Inferior parietal cortex (tissue), 1 donor: Measurements from ENCODE around the gene LRRC58.
"Not testable (repeated sequence)": the region's sequence is repeated elsewhere in the genome, so short reads cannot be mapped to it uniquely, and the experiment has no call there.

ENCODE experiments used
- DNase-seq: peaks from one replicate; pipeline ENCODE4 v3.0.0-alpha.2; 2016; ENCODE audit errors: extremely low spot score

LRRC58 gene

DNA sequence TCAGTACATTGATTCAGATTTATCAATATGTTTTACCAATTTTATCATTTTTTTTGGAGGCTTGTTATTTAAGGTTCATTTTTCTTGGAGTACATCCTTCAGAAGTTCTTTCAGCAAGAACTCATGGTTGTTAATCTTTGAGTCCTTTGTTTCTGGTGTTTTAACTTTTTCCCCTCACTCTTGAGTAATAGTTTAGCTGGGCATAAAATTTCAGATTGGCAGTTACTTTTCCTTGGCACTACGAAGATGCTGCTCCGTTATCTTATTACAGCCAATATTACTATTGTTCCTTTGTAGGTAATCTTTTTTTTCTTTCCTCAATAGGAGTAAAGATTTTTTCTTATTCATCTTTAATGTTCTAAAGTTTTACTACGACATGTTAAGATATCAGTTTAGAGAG, 9.8 kb downstream of the LRRC58 start:
- no peak for DNase-seq

DNA sequence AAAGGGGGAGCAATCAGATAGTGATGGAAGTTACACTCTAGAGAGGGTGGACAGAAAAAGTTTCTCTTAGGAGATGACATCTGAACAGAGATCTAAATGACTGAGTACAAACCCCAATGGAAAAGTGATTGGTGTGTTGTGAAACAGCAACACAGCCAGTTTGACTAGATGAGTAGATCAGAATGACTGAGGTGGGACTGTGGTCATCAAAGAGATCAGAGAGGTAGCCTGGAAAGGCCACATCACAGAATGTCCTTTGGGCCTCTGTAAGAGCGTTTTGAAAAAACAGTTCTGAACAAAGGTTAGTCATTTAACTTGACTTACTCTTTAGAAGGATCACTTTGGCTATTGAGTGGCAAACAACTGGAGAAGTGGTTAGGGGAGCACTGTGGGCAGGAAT, 10.6 kb downstream of the LRRC58 start:
- DNase-seq: no peak

DNA sequence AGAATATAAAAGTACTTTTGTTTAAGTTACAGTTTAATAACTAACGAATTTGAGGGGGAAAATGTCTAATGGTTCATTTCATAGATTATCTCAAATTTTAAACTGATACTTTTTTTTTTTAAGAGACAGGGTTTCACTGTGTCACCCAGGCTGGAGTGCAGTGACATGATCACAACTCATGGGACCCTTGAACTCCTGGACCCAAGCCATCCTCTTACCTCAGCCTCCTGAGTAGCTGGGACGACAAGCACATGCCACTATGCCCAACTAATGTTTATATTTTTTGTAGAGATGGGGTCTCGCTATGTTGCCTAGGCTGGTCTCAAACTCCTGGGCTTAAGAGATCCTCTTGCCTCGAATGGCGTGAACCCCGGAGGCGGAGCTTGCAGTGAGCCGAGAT, 16.5 kb downstream of the LRRC58 start:
- no peak for DNase-seq

DNA sequence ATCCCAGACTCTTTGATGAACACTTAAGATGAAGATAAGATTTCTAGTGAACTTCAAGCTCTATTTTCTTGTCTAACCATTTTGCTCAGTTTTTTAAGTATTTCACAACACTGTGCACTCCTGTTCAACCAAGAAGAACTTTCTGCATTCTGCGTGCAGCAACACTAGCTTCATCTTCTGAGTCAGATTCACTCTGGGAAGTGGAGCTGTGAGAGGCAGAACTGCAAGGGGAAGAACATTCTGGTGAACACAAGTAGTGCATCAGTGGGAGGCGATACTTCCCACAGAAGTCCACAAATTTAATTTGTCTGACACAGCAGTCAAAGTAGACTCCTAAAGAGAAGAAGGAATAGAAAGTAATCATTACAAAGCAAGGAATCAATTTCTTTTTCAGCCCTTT, 18.1 kb downstream of the LRRC58 start:
- no peak for DNase-seq

DNA sequence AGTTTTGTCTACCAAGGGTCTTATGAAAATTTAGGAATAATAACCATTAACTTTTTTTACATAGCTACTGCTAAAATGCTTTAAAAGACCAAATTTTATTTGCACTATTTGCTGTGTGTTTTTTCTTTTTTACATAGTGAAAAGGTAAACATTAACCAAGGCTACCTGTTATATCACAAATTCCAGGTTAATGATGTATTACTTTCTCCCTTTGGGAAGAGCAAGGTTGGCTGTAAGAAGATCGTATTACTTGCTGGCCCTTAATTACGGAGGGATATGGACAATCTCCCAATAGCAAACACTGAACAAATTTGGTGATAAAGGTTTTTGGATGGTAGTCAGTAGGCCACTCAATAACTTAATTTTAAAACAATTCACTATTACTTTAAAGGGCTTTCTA, 22.4 kb downstream of the LRRC58 start:
- DNase-seq: no peak

DNA sequence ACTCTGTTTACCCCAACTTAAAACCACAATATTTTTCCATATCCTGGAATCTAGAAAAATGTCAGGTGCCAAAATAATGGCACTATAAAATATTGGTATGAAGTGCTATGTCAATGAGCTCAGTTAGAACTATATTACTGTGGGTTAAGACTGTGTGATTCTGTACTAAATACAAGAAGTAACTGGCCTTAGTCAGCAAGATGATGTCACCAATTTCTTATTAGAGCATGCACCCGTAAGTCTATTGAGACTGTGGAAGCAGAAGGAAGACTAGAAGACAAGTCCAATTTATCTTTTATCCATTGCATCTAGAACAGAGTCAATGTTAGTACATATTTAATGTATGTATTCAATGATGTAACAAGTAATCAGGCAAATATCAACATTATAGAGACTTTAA, 25.0 kb downstream of the LRRC58 start:
- DNase-seq: no peak

DNA sequence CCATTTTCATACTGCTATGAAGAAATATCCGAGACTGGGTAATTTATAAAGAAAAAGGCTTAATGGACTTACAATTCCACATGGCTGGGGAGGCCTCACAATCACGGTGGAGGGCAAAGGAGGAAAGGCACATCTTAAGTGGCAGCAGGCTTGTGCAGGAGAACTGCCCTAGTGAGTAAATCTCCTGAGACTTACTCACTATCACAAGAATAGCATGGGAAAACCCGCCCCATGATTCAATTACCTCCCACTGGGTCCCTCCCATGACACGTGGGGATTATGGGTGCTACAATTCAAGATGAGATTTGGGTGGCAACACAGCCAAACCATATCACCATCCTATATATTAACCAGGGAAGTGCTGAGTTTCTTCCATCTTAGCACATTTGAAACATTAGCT, 25.4 kb downstream of the LRRC58 start:
- not testable (repeated sequence) for DNase-seq

DNA sequence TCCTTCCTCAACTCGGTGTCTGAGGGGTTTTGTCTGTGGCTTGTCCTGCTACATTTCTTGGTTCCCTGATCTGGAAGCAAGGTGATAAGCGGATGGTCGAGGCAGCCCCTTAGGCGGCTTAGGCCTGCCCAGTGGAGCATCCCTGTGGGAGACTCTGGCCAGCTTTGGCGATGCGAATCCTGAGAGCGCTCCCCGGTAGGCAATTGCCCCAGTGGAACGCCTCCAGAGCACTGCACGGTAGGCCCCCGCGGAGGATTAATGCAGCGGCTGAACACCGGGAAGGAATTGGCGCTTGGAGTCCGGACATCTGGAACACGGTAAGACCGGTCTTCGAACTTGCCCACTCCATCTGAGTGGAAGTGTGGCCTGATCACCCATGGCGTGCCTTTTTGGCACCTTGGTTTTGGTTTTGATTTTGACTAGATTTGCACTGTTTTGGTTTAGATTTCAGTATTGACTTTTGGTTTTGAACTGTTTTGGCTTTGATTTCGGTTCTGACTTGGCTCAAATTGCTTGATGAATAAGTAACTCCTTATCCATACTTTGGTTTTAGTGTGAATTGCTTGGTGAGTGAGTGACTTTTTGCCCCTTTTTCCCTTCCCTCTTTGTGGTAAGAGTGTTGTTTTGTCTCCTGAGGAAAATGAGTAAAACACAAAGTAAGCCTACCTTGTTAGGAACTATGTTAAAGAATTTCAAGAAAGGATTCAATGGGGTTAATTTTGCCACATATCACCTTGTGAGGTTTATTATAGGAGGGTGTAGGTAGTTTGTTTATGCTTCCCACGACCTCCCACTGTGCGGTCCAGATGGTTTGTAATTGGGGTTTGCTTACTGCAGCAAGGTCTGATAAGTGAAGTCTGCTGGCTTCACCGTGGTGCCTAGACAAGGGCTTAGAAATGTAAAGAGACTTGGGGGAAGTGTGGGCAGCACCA, 37.0 kb downstream of the LRRC58 start:
- DNase-seq: no peak

DNA sequence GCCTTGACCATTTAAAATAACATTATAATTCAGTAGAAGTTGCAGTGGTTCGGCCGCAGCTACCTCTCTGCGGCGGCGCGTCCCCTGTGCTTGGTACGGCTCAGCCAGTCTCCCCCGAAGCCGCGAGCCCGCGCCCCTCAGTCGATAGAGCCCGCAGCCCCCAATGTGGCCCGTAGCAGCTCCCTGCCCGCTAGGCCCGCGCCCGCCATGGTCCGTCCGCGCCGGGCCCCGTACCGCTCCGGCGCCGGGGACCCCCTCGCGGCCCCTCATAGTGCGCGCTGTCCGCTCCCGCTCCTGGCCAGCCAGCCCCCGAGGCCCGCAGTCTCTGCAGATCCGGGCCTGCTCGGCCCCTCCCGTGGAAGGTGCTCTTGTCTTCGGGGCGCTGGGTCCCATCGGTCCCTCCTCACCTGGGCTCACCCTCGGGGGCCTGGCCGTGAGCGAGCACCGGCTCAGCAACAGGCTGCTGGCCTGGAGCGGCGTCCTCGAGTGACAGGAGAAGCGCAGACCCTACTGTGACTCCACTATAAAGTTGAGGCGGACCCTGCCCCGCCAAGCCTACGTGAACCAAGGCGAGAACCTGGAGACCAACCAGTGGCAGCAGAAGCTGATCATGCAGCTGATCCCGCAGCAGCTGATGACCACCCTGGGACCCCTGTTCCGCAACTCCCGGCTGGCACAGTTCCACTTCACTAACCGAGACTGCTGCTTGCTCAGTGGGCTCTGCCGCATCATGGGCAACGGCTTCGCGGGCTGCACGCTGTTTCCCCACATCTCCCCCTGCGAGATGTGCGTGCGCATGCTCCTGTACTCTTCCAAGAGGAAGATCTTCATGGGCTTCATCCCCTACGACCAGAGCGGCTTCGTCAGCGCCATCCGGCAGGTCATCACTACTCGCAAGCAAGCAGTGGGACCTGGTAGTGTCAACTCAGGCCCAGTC, 42.4 kb downstream of the LRRC58 start:
- DNase-seq: no peak

DNA sequence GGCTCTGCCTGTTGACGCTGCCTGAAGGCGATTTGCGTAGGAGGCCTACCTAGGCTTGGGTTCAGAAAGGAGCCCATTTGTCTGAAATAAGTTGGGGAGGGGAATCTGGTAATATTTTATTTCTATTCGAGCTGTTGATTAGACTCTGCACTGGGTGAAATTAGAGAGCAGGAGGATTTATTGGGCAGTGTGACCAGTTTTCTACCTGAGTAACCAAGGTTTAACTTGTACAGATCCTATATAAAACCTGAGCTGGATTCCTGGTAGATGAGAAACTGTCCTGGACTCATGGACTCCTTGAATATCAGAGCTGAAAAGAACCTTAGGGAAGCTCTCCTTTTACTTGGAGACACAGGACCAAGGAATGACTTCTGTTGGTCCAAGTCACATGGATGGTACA, 44.5 kb downstream of the LRRC58 start:
- DNase-seq: no peak

DNA sequence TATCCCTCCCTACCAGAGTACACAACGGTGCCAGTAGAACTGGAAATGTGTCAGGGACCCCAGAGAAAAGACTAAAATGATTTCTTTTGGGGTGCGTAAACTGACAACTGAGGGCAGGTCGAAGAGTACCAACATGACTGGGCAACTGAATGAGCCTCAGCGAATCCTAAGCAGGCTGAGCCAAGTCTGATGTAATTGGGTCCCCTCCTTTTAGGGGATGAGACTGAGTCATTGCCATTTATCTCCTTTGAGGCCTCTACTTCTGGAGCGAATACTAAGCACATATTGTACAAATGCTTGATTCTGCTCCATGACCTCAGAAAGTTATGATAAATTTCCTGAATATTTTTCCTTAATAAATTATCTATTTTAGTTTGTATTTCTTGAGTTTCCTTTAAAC, 46.8 kb downstream of the LRRC58 start:
- DNase-seq: no peak

DNA sequence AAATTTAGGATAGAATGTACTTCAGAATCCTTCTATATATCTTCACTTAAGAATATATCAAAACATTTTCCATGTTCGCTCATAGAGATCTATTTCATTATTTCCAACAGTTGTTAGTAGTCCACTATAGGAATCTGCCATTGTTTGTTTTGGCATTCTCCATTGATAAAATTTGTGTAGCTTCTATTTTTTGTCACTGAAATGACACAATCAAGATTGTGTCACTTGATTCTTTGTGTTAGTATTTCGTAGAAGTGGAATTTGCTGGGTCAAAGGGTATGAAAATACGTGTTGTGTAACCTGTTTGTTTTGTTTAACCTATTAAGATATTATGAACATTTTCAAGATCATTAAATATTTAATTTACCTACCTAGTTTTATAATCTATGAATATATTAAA, 48.2 kb downstream of the LRRC58 start:
- no peak for DNase-seq

DNA sequence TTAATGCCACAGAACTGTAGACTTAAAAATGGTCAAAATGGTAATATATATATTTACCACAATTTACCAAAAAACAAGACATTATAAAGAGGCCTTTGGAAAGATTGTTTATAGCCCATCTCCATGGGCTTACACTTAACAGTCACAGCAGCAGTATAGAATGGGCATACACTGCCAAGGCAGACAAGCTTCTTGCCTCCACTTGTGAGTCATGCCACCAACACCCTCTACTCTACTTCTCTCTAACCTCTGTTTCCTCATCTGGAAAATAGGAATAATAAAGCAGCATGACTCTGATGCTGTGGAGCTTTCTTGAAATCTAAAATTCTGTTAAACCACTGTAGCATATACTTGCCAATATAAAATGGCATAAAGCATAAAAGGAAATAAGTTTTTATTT, 49.8 kb downstream of the LRRC58 start:
- no peak for DNase-seq

DNA sequence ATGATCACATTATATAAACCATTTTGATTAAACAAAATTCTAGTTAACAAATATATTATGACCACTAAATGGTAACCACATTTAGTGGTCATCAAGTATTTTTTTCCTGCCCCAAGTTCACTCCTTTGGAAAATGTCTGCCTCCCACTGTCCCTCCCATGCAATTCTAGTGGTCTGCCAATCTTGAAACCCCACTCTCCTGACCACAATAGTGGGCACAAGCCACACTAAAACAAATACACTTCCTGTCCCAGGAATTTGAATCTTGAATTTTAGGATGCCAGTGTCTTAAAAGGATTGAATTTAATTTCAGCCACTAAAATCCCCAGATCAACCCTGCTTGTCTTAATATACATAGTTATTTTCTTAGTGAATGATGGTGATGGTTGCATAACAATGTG, 50.2 kb downstream of the LRRC58 start:
- DNase-seq: no peak

DNA sequence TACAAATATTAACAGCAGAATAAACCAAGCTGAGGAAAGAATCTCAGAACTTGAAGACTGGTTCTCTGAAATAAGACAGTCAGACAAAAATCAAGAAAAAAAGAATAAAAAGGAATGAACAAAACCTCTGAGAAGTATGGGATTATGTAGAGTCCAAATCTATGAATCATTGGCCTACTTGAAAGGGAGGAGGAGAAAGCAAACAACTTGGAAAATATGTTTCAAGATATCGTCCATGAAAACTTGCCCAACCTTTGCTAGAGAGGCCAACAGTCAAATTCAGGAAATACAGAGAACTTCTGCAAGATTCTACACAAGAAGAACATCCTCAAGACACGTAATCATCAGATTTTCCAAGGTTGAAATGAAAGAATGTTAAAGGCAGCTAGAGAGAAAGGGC, 57.6 kb downstream of the LRRC58 start:
- DNase-seq: not testable (repeated sequence)

DNA sequence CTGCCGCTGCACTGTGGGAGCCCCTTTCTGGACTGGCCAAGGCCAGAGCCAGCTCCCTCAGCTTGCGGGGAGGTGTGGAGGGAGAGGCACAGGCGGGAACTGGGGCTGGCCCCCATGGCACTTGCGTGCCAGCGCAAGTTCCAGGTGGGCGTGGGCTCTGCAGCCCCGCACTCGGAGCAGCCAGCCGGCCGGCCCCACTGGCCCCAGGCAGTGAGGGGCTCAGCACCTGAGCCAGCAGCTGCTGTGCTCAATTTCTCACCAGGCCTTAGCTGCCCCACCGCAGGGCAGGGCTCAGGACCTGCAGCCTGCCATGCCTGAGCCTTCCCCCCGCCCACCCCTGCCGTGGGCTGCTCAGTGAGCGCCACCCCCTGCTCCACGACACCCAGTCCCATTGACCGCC, 59.5 kb downstream of the LRRC58 start:
- DNase-seq: no peak

DNA sequence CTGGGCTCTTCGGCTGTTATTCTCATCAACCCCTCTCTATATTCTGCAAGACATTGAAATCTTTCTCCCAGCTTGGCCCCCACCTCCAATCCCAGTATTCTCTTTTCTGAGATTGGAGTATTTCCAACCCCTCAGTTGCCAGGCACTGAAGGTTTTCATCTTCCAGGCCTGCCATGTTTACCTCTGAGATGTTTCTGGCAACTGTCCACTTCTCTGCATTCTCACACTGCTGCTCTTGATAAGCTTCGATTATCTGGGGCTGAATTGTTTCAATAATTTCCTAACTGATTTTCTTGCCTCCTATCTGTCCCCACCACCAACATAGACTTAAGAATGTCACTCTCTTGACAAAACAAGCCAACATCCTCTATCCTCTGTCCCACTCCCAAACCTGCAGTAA, 62.7 kb downstream of the LRRC58 start:
- no peak for DNase-seq

DNA sequence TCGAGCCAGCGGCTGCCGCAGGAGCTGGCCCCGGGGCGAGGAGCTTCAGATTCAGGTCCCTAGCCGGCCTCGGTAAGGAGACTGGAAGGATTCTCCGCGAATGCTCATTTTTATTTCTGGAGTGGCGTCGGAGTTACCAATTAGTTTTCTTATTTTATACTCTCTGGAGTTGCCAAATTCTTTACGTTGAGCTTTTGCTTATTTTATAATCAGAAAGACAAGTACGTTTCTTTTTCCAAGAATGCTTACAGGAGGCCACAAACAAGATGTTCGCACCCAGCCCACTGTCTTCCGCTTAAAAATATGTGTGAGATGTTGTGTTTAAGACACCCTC, 63.7 kb downstream of the LRRC58 start:
- no peak for DNase-seq

DNA sequence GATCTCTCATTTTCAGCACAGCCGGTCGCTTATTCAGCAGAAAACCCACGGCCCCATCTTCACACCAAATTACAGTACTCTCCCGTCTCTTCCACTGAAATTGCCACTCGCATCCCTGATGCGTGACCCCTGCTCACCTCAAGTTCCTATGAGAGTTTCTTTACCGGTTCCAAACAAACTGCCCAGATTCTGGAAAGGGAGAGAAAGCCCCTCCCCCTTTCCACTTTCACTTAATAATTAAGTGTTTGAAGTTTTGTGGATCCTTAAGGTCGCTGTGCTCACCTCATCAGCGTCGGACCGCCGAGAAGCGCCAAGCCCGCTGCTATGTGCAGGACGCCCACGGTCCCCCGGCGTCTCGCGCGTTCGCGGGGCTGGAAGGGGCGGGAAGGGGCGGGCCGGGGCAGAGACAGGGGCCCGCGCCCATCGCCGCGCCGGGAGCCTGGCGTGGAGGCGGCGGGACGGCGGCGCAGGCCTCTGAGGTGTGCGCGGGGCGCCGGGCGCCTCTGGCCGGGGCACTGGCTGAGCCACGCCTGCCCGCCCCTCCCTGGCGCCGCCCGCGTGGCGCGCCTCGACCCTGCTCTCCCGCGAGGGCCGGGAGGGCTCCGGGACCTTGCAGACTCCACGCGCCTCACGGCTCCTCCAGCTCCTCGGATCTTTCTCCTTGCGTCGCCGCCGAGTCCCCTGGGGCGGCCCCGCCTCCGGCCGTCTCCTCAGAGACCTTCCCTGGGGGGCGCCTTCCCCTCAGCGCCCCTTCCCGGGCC, 64.2 kb downstream of the LRRC58 start, which contains the start of gene GPR156:
TSS of gene GPR156 (minus strand) at position 476 of the 761 bp plus-strand sequence. CDS start 41,124 bp downstream, outside the sequence.
- no peak for DNase-seq

DNA sequence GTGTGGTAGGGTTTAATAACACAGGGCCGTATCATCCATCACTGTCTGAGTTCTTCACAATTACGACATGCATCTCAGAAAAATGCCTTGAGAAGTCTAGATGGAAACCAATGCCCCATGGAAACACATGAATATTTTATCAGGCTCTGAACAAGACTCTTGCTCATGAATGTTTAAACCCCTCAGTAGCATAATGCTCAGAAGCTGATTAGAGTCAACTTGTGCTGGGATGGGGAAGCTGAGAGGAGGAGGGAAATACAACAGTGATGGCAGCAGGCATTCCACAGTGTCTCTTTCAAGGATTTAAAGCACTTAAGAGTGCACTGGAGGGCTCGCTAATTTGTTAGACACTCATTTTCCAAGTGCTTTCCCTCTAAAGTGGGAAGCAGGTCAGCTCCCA, 67.9 kb downstream of the LRRC58 start:
- DNase-seq: no peak

DNA sequence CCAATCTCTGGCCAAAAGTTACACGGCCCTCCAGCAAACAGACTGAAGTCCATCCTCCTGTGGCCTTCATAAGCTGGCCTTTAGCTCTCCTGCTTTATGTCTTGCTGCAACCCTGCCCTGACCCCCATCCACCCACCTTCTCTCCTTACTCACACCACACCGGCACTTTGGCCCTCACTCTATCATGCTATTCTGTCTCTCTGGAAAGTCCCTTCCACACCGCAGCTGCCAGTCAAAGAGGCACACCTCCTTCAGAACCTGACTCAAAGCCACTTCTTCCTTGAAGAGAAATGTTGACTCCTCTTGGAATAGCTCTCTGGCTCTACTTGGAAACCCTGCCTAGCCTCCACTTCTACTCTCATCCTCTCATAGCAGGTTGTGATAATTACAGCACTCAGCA, 68.6 kb downstream of the LRRC58 start:
- no peak for DNase-seq

DNA sequence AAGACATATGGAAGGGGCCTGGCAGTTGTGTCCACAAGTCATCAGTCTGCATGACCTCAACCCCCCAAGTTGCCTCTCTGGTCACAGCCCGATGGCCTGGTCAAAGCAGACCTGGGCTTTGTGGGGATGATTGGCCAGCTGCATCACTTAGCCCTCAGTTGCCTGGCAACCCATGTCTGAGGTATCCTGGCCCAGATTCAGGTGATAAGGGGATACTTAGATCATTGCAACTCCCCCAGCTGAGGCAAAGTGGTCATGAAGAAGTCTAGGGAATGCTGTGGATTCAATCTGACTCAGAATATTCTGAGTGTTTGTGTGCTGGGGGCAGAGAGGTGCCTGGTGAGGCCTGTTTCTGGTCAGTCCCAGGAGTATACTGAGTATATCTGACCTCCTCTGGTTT, 69.1 kb downstream of the LRRC58 start:
- DNase-seq: no peak
